Panc1 (cell line): ENCODE data around the gene NUSAP1. TPM values are rescaled to one million over a fixed set of nuclear protein-coding genes. Genes with fewer than 3 reads are reported as not detected.
"Not testable (repeated sequence)": the region's sequence is repeated elsewhere in the genome, so short reads cannot be mapped to it uniquely, and the experiment has no call there.

Experiments used
- ATAC-seq: fragments of 200-7000 bp; cut with Tn5 transposase; 2 replicates; pipeline ENCODE4 v1.9.1; 2020; ENCODE audit warnings: mild to moderate bottlenecking, moderate library complexity
- BruUV-seq: library from RNA; stranded (reverse); fragments of 400-500 nt; replicated peaks from 2 replicates; lab custom pipeline; 2021; lab: Mats Ljungman, UMichigan
- CTCF ChIA-PET: fragments of 300-600 bp; sonication (Branson Sonifier 250); formaldehyde crosslinking; loops from one replicate; lab custom pipeline; 2022; ENCODE audit warnings: antibody characterized with exemption; lab: Charles Lee
- POLR2A ChIA-PET: fragments of 300-600 bp; sonication (Branson Sonifier 250); formaldehyde crosslinking; loops from one replicate; lab custom pipeline; 2022; ENCODE audit warnings: antibody characterized with exemption; lab: Charles Lee
- DNase-seq: peaks from one replicate; pipeline ENCODE4 v3.0.0-alpha.2; 2010; ENCODE audit warnings: low read depth, low spot score
- H3K27ac ChIP-seq: 2 replicates; pipeline ENCODE4 v1.5.1; 2011; ENCODE audit warnings: mild to moderate bottlenecking, low read length, inconsistent platforms
- H3K27me3 ChIP-seq: fragments of 200-500 bp; sonication (Bioruptor generic); 2 replicates; pipeline ENCODE4 v1.6.0; 2014; ENCODE audit warnings: low read length, inconsistent platforms; ENCODE audit not compliant: control insufficient read depth, insufficient read depth
- H3K36me3 ChIP-seq: fragments of 200-500 bp; sonication (Bioruptor generic); 2 replicates; pipeline ENCODE4 v1.5.1; 2014; ENCODE audit warnings: inconsistent platforms, mild to moderate bottlenecking, low read length, moderate library complexity; ENCODE audit not compliant: control insufficient read depth, insufficient read depth
- H3K4me1 ChIP-seq: 2 replicates; pipeline ENCODE4 v1.5.1; 2011; ENCODE audit warnings: inconsistent platforms, mild to moderate bottlenecking, low read length, moderate library complexity; ENCODE audit not compliant: control insufficient read depth, insufficient read depth
- H3K4me3 ChIP-seq, 2 experiments: 2 replicates each; pipeline ENCODE4 v1.5.1; 2011 to 2012; ENCODE audit warnings: low read depth in 2 of 2, low read length in 2 of 2, mild to moderate bottlenecking in 2 of 2, inconsistent platforms in 1 of 2, moderate library complexity in 1 of 2
- H3K9me3 ChIP-seq: fragments of 200-500 bp; sonication (Bioruptor generic); 2 replicates; pipeline ENCODE4 v1.5.1; 2014; ENCODE audit warnings: low read depth, mild to moderate bottlenecking, inconsistent platforms, low read length, moderate library complexity; ENCODE audit not compliant: control insufficient read depth, insufficient read depth
- CTCF ChIP-seq: fragments of 450-650 bp; IDR thresholded peaks from 2 replicates; pipeline ENCODE4 v1.5.1; 2017; ENCODE audit warnings: mild to moderate bottlenecking
- POLR2AphosphoS5 ChIP-seq: IDR thresholded peaks from 2 replicates; pipeline ENCODE4 v1.6.1; 2012; ENCODE audit warnings: mild to moderate bottlenecking, low read depth, low read length, moderate library complexity
- REST ChIP-seq, 2 experiments: IDR thresholded peaks; 2 replicates each; pipeline ENCODE4 v1.6.1; 2011 to 2012; ENCODE audit warnings: low read depth in 2 of 2, control low read depth in 1 of 2, low read length in 1 of 2, mild to moderate bottlenecking in 1 of 2, moderate library complexity in 1 of 2; ENCODE audit not compliant: insufficient read depth in 1 of 2
- SIN3A ChIP-seq: IDR thresholded peaks from 2 replicates; pipeline ENCODE4 v1.6.1; 2012; ENCODE audit warnings: low read depth, mild to moderate bottlenecking, low read length, moderate library complexity, borderline replicate concordance; ENCODE audit not compliant: insufficient read depth
- TCF7L2 ChIP-seq: IDR thresholded peaks from 2 replicates; pipeline ENCODE4 v1.6.1; 2011; ENCODE audit warnings: mild to moderate bottlenecking, low read depth, low read length, inconsistent platforms
- in situ Hi-C: cut with HindIII; loops from 2 replicates; pipeline ENCODE4 v1.10.0; 2016; ENCODE audit warnings: low sequenced_read_pairs, low pct_unique_long_range_greater_than_20kb
- intact Hi-C: fragments of 100-400 bp; cut with micrococcal nuclease; formaldehyde crosslinking; loops from one replicate; pipeline ENCODE4 v1.10.0; 2022; ENCODE audit not compliant: unreplicated experiment
- total RNA-seq: library from RNA; stranded (reverse); gene quantifications from one replicate; pipeline ENCODE4 v1.2.1, GENCODE V29; 2021; ENCODE audit not compliant: unreplicated experiment

The NUSAP1 gene
- total RNA-seq, 1 experiment from 2014 or later: 127 TPM

- no TSS peak for BruUV-seq
- in situ Hi-C loops: no loop called here
Measured at GRCh38 chr15:41423979-41424659, 91.4 kb downstream of the NUSAP1 start.

GRCh38 chr15:41424809-41425208 lies 92.1 kb downstream of the NUSAP1 start:
- CTCF ChIA-PET: no interaction called here
- ATAC-seq: 0 out of 2 replicates have a peak, but pooled peaks have one; percentile 36
- no peak for TF ChIP-seq REST (IDR thresholded peaks at IDR 0.05; ENCODE audit: insufficient read depth in 1 of 2, low read depth in 2 of 2, low read length in 1 of 2)
- no peak for TF ChIP-seq CTCF
- TF ChIP-seq TCF7L2: no peak
- TF ChIP-seq POLR2AphosphoS5: no peak
- no peak for TF ChIP-seq SIN3A

More at GRCh38 chr15:41423979-41424659, 91.4 kb downstream of the NUSAP1 start:
- ChIA-PET CTCF (no interaction called here), POLR2A (no interaction called here)
- DNase-seq (no peak), ATAC-seq (no peak)
- Histone ChIP-seq H3K27ac (no peak overlapping the region), H3K4me3 (no peak overlapping the region), H3K36me3 (no peaks in the 10 kb centered on the region), H3K27me3 (no peaks in the 10 kb centered on the region), H3K9me3 (no peaks in the 10 kb centered on the region), H3K4me1 (peaks cover 12% of the 10 kb centered on the region; the same call in 1 of the 2 replicates)
- TF ChIP-seq CTCF: no peak
- TF ChIP-seq POLR2AphosphoS5: no peak
- no peak for TF ChIP-seq REST (IDR thresholded peaks at IDR 0.05; ENCODE audit: insufficient read depth in 1 of 2, low read depth in 2 of 2, low read length in 1 of 2)
- no peak for TF ChIP-seq SIN3A
- no peak for TF ChIP-seq TCF7L2
- intact Hi-C loops: no loop called here

GRCh38 chr15:41425907-41426306 lies 93.2 kb downstream of the NUSAP1 start:
- H3K4me1 ChIP-seq, intact Hi-C loops, H3K4me3 ChIP-seq, H3K36me3 ChIP-seq, H3K27ac ChIP-seq, ATAC-seq, in situ Hi-C loops, H3K27me3 ChIP-seq, BruUV-seq, DNase-seq, H3K9me3 ChIP-seq: not testable (repeated sequence)
- ChIA-PET CTCF (interaction anchor here (0.7 kb wide), 1 partner anchor 52 kb away, joined by 3 read pairs; no protein-coding TSS in a partner anchor), POLR2A (interaction anchor here (0.7 kb wide), 1 partner anchor 58 kb away, joined by 5 read pairs; no protein-coding TSS in a partner anchor)

More at GRCh38 chr15:41424809-41425208, 92.1 kb downstream of the NUSAP1 start:
- DNase-seq: no peak
- H3K4me3 ChIP-seq: no peak overlapping the region
- H3K27ac ChIP-seq: no peak overlapping the region
- intact Hi-C loops: no loop called here
- in situ Hi-C loops: no loop called here
- H3K36me3 ChIP-seq: no peaks in the 10 kb centered on the region
- 0 out of 2 replicates have a peak, but pooled peaks cover 8% of the 10 kb centered on the region for H3K4me1 ChIP-seq
- no peaks in the 10 kb centered on the region for H3K9me3 ChIP-seq
- no peaks in the 10 kb centered on the region for H3K27me3 ChIP-seq
- POLR2A ChIA-PET: no interaction called here
- BruUV-seq: no TSS peak
